Spinal cord (tissue), 10 donors: Measurements from ENCODE around the gene OTOS. TPM values are rescaled to one million over a fixed set of nuclear protein-coding genes. Genes with fewer than 3 reads are reported as not detected.

Experiments used
- DNase-seq, 6 donors: peaks; one replicate each; pipeline versions ENCODE4 v3.0.0 to v3.0.0-alpha.2; 2013 to 2015; ENCODE audit warnings: low spot score in 6 of 6, low read depth in 4 of 6
- H3K27ac ChIP-seq: one replicate; pipeline ENCODE4 v1.5.1; 2013; ENCODE audit warnings: low read depth, low read length, control low read depth
- H3K27me3 ChIP-seq: one replicate; pipeline ENCODE4 v1.6.1; 2013; ENCODE audit warnings: low read length; ENCODE audit not compliant: control insufficient read depth, insufficient read depth
- H3K36me3 ChIP-seq: one replicate; pipeline ENCODE4 v1.6.1; 2013; ENCODE audit warnings: low read length; ENCODE audit not compliant: control insufficient read depth, insufficient read depth
- H3K4me1 ChIP-seq: one replicate; pipeline ENCODE4 v1.6.1; 2013; ENCODE audit warnings: low read length; ENCODE audit not compliant: control insufficient read depth, insufficient read depth
- H3K4me3 ChIP-seq: one replicate; pipeline ENCODE4 v1.5.1; 2013; ENCODE audit warnings: low read depth, low read length, control low read depth
- H3K9me3 ChIP-seq: one replicate; pipeline ENCODE4 v1.6.1; 2013; ENCODE audit warnings: low read length; ENCODE audit not compliant: control insufficient read depth, insufficient read depth
- WGBS: methylation state at CpG from one replicate; pipeline ENCODE4 v1.1.5; 2013; ENCODE audit warnings: missing lambda C conversion rate; ENCODE audit not compliant: insufficient coverage; 5-methylcytosine and 5-hydroxymethylcytosine counted together
- polyA plus RNA-seq, 2 donors: library from polyadenylated mRNA; unstranded; fragments of 120-200 nt; gene quantifications; one replicate each; pipeline ENCODE4 v1.2.1, GENCODE V29; 2013; ENCODE audit not compliant: insufficient read length in 2 of 2
- total RNA-seq, 2 donors: library from RNA; depleted of rRNA in 1 of 2; stranded (reverse); fragments of 120-200 nt in 1 of 2; fragments of >200 nt in 1 of 2; gene quantifications; one replicate each; pipeline versions ENCODE4 v1.2.3 to v1.2.4, GENCODE V29; 2013 to 2014
- donor health status: healthy.

Gene OTOS
- total and polyA plus RNA-seq, 4 donors = 0.39 to 0.55 TPM; not detected in 2

GRCh38 chr2:240126731-240127130 lies 13.7 kb downstream of the OTOS start:
- no peaks in the 10 kb centered on the region for H3K27me3 ChIP-seq
- H3K4me1 ChIP-seq = no peaks in the 10 kb centered on the region
- H3K27ac ChIP-seq = no peak overlapping the region
- H3K4me3 ChIP-seq = no peak overlapping the region
- WGBS = 89% methylated on average over 10 of the region's 10 CpGs
- no peaks in the 10 kb centered on the region for H3K9me3 ChIP-seq
- DNase-seq = no peak
- H3K36me3 ChIP-seq = peaks cover 68% of the 10 kb centered on the region

GRCh38 chr2:240125742-240126141 lies 14.7 kb downstream of the OTOS start:
- Histone ChIP-seq H3K9me3 (no peaks in the 10 kb centered on the region), H3K36me3 (peaks cover 59% of the 10 kb centered on the region), H3K27ac (no peak overlapping the region), H3K27me3 (no peaks in the 10 kb centered on the region), H3K4me3 (no peak overlapping the region), H3K4me1 (no peaks in the 10 kb centered on the region)
- WGBS = 91% methylated on average over 14 of the region's 14 CpGs
- no peak for DNase-seq

- H3K4me3 ChIP-seq = no peak overlapping the region
- no peaks in the 10 kb centered on the region for H3K9me3 ChIP-seq
- H3K27ac ChIP-seq = no peak overlapping the region
- peaks cover 48% of the 10 kb centered on the region for H3K36me3 ChIP-seq
- H3K4me1 ChIP-seq = no peaks in the 10 kb centered on the region
- no peaks in the 10 kb centered on the region for H3K27me3 ChIP-seq
- WGBS = 82% methylated on average over 5 of the region's 8 CpGs
- DNase-seq = no peak
Observed at GRCh38 chr2:240124651-240125030, 15.8 kb downstream of the OTOS start.

- Histone ChIP-seq H3K4me3 (no peak overlapping the region), H3K36me3 (peaks cover 42% of the 10 kb centered on the region), H3K27ac (no peak overlapping the region), H3K4me1 (no peaks in the 10 kb centered on the region), H3K27me3 (no peaks in the 10 kb centered on the region), H3K9me3 (no peaks in the 10 kb centered on the region)
- WGBS = 81% methylated on average over 12 of the region's 24 CpGs
- DNase-seq = no peak
Observed at GRCh38 chr2:240123821-240124650, 16.4 kb downstream of the OTOS start.

GRCh38 chr2:240121675-240122074 lies 18.8 kb downstream of the OTOS start:
- Histone ChIP-seq H3K36me3 (peaks cover 21% of the 10 kb centered on the region), H3K27ac (no peak overlapping the region), H3K4me1 (no peaks in the 10 kb centered on the region), H3K27me3 (no peaks in the 10 kb centered on the region), H3K4me3 (no peak overlapping the region), H3K9me3 (no peaks in the 10 kb centered on the region)
- 65% methylated on average over 11 of the region's 11 CpGs for WGBS
- DNase-seq = no peak

- no peak overlapping the region for H3K27ac ChIP-seq
- H3K9me3 ChIP-seq = no peaks in the 10 kb centered on the region
- H3K4me1 ChIP-seq = no peaks in the 10 kb centered on the region
- H3K27me3 ChIP-seq = no peaks in the 10 kb centered on the region
- no peak for DNase-seq
- no peak overlapping the region for H3K4me3 ChIP-seq
- H3K36me3 ChIP-seq = peaks cover 16% of the 10 kb centered on the region
- no CpG with 5 or more reads among the region's 4 CpGs for WGBS
Observed at GRCh38 chr2:240121190-240121589, 19.3 kb downstream of the OTOS start.

- no peak overlapping the region for H3K27ac ChIP-seq
- peaks cover 4% of the 10 kb centered on the region for H3K27me3 ChIP-seq
- no peaks in the 10 kb centered on the region for H3K36me3 ChIP-seq
- no peak overlapping the region for H3K4me3 ChIP-seq
- no peaks in the 10 kb centered on the region for H3K4me1 ChIP-seq
- WGBS = 83% methylated on average over 2 of the region's 6 CpGs
- H3K9me3 ChIP-seq = no peaks in the 10 kb centered on the region
- no peak for DNase-seq
Observed at GRCh38 chr2:240114233-240114632, 26.2 kb downstream of the OTOS start.

- 0% methylated on average over 1 of the region's 5 CpGs for WGBS
- no peaks in the 10 kb centered on the region for H3K9me3 ChIP-seq
- H3K36me3 ChIP-seq = no peaks in the 10 kb centered on the region
- DNase-seq = no peak
- no peak overlapping the region for H3K27ac ChIP-seq
- H3K4me3 ChIP-seq = no peak overlapping the region
- H3K27me3 ChIP-seq = peaks cover 4% of the 10 kb centered on the region
- H3K4me1 ChIP-seq = no peaks in the 10 kb centered on the region
Observed at GRCh38 chr2:240112914-240113690, 27.4 kb downstream of the OTOS start.

- no peaks in the 10 kb centered on the region for H3K4me1 ChIP-seq
- WGBS = 50% methylated on average over 9 of the region's 10 CpGs
- H3K27me3 ChIP-seq = peaks cover 4% of the 10 kb centered on the region
- DNase-seq = peak in 2 of 6 donors; percentile 29 to 47
- no peak overlapping the region for H3K27ac ChIP-seq
- no peaks in the 10 kb centered on the region for H3K9me3 ChIP-seq
- H3K36me3 ChIP-seq = no peaks in the 10 kb centered on the region
- H3K4me3 ChIP-seq = no peak overlapping the region
Observed at GRCh38 chr2:240111253-240111652, 29.2 kb downstream of the OTOS start.
